Stimulated activated naive CD8-positive, alpha-beta T cell treated with anti-CD3 and anti-CD28 coated beads, Interleukin-15, Interleukin-2, amounts not matched to agents 100 ng/mL and 50 ng/mL, for 24 hours (primary cell): Measurements from ENCODE around the gene KIAA1671.
"Not testable (repeated sequence)": the region's sequence is repeated elsewhere in the genome, so short reads cannot be mapped to it uniquely, and the experiment has no call there.

ENCODE experiments used
- H3K27ac Mint-ChIP-seq: one replicate; pipeline ENCODE4 v1.8.0; 2021; ENCODE audit warnings: mild to moderate bottlenecking, mixed read lengths
- H3K27me3 Mint-ChIP-seq: one replicate; pipeline ENCODE4 v1.8.0; 2021; ENCODE audit warnings: mixed read lengths
- H3K36me3 Mint-ChIP-seq: one replicate; pipeline ENCODE4 v1.8.0; 2021; ENCODE audit warnings: low read depth, mixed read lengths
- H3K4me1 Mint-ChIP-seq: one replicate; pipeline ENCODE4 v1.8.0; 2021; ENCODE audit warnings: low read depth, mixed read lengths
- H3K4me3 Mint-ChIP-seq: one replicate; pipeline ENCODE4 v1.8.0; 2021; ENCODE audit warnings: mild to moderate bottlenecking, mixed read lengths
- H3K9me3 Mint-ChIP-seq: one replicate; pipeline ENCODE4 v1.8.0; 2021; ENCODE audit warnings: mixed read lengths

The KIAA1671 gene

DNA sequence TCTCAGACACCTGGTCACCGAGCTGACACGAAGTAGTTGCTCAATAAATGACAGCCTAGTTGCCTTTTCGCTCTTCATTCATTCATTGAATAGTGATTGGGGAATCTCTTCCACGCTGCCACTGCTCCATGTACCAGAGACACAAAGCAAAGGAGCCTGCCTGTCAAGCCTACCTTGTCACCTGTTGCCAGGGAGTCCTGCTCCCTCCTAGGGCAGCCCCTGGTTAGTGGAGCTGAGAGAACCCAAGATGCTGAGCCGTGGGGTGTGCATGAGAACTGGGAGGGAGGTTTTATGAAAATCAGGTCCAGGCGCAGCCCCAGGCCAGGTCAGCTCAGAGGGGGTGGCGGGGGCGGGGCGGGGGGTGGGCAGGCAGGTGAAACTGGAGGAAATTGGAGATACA is 285.5 kb downstream of the KIAA1671 start:
- not testable (repeated sequence) for H3K4me1 Mint-ChIP-seq, H3K4me3 Mint-ChIP-seq, H3K9me3 Mint-ChIP-seq, H3K27ac Mint-ChIP-seq, H3K36me3 Mint-ChIP-seq
- peaks cover 45% of the 10 kb centered on the region for H3K27me3 Mint-ChIP-seq
